ENCODE results near the gene UBTF.

GRCh38 chr17:44235583-44235936, 16.1 kb upstream of the UBTF start:
- no peak for TF ChIP-seq CTCF (IDR thresholded peaks at IDR 0.05)
- TF ChIP-seq EP300 (IDR thresholded peaks at IDR 0.05), result no peak
